GM21515 (cell line): Measurements from ENCODE around the gene C3orf18.

Experiments
- ATAC-seq: cut with Tn5 transposase; IDR thresholded peaks from one replicate; pipeline ENCODE4 v1.9.1; 2021; ENCODE audit not compliant: unreplicated experiment

The C3orf18 gene

GRCh38 chr3:50604110-50604621 lies 36.6 kb upstream of the C3orf18 start:
- ATAC-seq: no peak

GRCh38 chr3:50603261-50604109 lies 35.9 kb upstream of the C3orf18 start:
- ATAC-seq: no peak

- ATAC-seq: no peak
Observed at GRCh38 chr3:50602595-50603191, 35.1 kb upstream of the C3orf18 start.

GRCh38 chr3:50600841-50601591 lies 33.5 kb upstream of the C3orf18 start:
- no peak for ATAC-seq

GRCh38 chr3:50600141-50600753 lies 32.7 kb upstream of the C3orf18 start:
- no peak for ATAC-seq

GRCh38 chr3:50599716-50600118 lies 32.2 kb upstream of the C3orf18 start:
- ATAC-seq: no peak

GRCh38 chr3:50599115-50599715 lies 31.7 kb upstream of the C3orf18 start:
- no peak for ATAC-seq

- ATAC-seq: no peak
Observed at GRCh38 chr3:50594253-50594785, 26.8 kb upstream of the C3orf18 start.

- no peak for ATAC-seq
Observed at GRCh38 chr3:50592568-50592967, 25.0 kb upstream of the C3orf18 start.

- ATAC-seq: no peak
Observed at GRCh38 chr3:50591196-50591741, 23.7 kb upstream of the C3orf18 start.

DNA sequence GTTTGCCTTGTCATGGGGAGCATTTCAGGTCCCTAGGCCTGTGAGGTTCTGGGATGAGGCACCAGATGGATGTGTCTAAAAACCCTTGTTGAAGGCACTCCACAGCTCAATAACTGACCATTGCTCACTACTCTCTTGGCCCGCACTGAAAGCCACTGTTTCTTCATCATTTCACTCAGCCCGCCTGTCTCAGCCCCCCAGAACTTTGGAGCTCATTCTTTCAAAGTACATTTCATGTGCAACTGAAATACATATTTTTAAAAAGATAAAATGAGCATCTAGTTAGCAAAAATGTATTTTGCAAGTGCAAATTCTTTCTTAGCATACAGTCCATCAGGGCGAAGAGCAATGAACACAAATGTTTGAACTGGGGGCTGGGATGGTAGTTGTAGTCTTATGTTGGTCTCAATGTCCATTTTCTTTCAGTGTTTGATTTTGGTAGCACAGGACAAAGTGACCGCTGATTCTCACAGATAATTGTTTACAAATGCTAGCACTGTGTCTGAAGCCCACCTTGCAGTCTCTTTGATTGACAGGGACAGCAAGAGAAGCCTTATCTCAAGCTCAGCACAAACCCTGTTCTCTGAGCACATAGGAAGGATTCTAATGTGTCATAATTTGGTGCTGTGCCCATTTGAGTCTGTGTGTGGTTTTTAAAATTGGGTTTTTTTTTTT lies 21.3 kb upstream of the C3orf18 start:
- no peak for ATAC-seq

GRCh38 chr3:50587806-50588758 lies 20.5 kb upstream of the C3orf18 start:
- ATAC-seq: no peak

GRCh38 chr3:50587373-50587772 lies 19.8 kb upstream of the C3orf18 start:
- ATAC-seq: no peak

GRCh38 chr3:50586763-50587070 lies 19.2 kb upstream of the C3orf18 start:
- ATAC-seq: no peak

GRCh38 chr3:50585919-50586762 lies 18.6 kb upstream of the C3orf18 start:
- no peak for ATAC-seq

DNA sequence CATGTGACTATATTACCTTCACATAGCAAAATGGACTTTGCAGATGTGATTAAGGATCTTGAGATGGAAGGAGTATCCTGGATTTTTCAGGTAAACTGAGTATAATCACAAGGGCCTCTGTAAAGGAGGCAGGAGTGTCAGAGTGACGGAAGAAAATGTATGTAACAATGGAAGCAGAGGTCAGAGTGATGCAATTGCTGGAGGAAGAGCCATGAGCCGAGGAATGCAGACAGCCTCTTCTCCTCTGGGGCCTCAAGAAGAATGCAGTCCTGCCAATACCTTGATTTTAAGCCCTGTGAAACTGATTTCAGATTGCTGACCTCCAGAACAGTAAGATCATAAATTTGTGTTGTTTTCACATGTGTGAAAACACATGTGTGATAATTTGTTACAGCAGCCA lies 16.8 kb upstream of the C3orf18 start:
- no peak for ATAC-seq

- ATAC-seq: no peak
Observed at GRCh38 chr3:50583897-50584296, 16.4 kb upstream of the C3orf18 start.

DNA sequence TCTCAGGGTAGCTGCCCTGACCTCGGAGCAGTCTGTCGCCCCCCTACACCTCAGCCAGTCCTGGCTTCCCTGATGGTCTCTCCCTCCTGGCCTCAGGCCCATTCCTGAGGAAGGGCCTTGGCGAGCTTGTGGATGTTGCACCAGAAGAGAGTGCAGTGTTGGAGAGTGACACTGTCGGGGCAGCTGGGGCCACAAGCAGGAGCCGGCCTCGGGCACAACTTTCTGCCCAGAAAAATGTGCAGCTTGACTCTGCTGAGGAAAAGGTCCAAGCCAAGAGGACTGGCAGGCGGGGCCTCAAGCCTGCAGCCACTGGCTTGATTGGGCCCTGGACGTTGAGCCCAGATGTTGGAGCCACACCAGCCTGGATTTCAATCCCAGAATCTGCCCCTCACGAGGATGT lies 14.5 kb upstream of the C3orf18 start:
- no peak for ATAC-seq
